ELR (cell line): Measurements from ENCODE around the gene SLC5A4.

Experiments
- DNase-seq: peaks from one replicate; pipeline ENCODE4 v3.0.0-alpha.2; 2015; ENCODE audit warnings: low read depth

Gene SLC5A4

DNA sequence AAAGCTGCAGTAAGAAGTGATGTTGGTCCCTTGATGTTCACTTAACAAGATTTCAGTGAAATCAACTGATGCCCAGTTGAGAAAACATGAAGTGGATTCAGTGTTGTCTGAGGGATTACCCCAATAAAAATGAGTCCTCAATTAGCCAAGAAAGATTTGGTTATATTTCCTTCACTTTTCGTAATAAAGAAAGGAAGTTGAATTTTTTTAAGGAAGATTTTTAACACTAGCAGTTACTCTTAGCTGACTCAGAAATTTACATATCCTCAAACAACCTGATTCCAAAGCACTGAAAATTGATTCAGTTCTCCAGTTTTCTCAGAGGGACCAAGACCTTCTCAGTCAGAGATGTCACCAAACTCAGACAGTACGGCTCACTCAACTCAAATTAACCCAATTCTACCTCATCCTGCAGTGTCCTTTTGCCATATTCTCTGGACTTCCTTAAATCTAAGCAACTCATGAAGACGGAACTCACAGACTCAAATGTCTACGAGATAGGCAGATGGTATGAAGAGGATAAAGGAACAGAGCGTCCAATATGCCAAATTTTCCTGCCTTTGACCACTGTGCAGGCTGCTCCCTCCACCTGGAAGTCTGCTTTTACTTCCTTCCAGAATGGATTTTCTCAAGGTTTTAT, 22.8 kb downstream of the SLC5A4 start:
- no peak for DNase-seq

DNA sequence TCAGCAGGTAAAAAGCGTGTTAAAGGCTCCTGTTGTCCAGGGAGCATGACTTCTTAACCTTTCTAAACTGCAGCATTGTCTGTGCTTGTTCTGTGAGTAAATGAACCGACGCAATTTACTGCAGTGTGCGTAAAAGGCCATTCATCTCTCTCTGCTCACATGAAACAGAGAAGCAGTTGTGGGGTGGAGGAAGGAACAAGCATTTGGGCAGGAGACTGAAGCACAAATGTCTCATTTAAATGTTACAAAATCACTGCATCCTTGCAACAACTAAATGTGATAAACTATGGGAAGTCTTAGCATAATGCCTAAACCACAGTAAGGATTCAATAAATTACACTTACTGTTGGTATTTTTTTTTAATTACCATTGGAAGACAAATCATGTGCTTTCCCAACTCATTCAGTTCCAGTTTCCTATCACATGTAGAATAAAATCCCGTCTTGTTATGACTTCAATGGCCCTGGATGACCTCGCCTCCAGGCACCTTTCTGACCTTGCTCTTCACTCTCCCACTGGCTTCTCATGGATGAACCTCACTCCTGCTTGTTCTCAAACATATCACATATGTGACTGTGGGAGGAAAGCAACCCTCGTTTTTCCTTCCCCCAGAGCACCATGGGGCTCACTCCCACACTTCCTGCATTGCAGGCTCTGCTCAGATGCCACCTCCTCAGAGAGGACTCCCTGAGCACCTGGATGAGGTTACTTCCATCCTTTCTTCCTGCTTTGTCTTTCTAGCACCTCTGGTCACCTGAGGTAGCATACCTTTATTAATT, 28.6 kb downstream of the SLC5A4 start:
- DNase-seq: no peak

DNA sequence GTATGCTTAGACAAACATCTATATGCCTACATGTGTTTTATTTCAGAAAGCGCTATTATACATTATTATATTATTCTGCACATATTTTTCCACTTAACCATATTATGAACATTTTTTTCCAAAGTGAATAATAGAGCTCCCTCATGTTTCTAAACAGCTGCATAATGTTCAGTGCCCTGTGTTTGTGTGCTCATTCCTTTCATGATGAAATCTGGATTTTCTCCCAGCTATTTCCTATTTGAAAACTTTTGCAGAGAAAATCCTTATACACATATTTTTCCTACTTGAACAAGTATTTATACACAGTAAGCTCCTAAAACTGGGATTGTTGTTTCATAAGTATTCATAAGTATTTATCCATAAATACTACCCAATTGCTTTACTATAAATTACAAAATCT, 32.2 kb downstream of the SLC5A4 start:
- no peak for DNase-seq

DNA sequence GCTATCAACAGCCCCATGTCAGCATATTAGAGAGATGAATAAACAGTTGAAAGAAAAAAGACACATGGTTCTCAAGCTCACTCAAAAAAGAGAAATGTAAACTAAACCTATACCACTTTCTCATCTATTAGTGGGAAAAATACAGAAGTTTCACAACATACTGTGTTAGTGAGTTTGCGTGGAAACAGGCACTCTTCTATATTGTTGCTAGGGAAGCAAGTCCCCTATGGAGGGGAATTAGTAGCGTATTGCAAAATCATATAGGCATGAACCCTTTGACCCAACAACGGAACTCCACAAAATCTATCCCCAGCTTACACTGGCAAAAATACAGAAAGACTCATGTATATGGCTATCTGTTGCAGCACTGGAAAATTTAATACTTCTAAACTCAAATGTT, 36.1 kb downstream of the SLC5A4 start:
- DNase-seq: no peak

DNA sequence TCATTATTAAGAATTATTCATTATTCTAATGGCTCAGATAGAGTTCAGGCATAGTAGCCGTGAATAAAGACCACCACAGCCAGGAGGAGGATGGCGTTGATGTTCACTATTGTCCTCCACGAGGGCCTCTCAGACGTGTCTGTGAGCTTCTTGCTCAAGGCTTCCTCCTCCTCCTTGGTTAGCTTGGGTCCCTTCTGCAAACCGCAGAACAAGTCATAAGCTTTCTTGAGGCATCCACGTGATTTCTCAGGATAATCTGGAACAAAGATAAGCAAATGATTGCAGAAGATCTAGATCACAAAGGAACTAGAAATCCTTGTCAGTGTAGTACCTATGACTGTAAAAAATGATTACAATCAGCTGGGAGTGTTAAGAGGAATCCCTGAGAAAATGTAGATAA, 36.7 kb downstream of the SLC5A4 start:
- DNase-seq: no peak

DNA sequence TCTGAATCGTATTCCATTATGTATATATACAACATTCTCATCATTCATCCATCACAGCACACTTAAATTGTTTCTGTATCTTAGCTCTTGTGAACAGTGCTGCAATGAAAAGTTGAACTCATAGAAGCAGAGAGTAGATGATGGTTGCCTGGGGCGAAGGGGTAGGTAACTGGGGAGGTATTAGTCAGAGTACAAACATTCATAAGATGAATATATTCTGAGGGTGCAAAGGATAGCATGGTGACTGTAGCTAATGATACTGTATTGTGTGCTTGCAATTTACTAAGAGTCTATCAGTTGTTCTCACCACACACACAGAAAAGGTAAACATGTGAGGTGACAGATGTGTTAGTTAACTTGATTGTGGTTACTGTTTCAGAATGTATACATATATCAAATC, 37.7 kb downstream of the SLC5A4 start:
- DNase-seq: peak; percentile 20

DNA sequence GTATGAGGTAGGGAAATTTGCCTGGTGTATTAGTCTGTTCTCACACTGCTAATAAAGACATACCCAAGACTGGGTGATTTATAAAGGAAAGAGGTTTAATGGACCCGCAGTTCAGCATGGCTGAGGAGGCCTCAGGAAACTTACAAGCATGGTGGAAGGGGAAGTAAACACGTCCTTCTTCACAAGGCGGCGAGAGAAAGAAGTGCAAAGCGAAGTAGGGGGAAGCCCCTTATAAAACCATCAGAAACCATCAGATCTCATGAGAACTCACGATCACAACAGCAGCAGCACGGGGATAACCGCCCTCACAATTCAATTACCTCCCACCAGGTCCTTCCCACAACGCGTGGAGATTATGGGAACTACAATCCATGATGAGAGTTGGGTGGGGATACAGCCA, 38.2 kb downstream of the SLC5A4 start:
- no peak for DNase-seq

DNA sequence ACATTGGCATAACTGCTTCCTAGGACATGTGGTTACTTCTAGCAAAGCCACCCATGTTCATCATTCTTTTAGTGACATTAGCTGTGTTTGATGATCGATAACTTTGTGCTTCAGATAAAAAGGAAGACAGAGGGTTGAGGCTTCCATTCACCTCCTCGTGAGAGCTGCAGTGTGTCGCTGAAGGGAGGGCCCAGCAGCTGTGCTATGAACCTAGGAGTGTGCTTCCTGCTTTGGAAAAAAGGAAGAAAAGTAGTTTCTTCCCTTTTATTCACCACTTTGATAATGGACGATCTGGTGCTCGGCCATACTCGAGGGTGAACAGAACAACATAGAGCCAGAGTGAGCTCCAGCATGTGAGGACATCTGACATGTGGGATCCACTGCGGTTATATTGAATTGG, 44.1 kb downstream of the SLC5A4 start:
- no peak for DNase-seq

DNA sequence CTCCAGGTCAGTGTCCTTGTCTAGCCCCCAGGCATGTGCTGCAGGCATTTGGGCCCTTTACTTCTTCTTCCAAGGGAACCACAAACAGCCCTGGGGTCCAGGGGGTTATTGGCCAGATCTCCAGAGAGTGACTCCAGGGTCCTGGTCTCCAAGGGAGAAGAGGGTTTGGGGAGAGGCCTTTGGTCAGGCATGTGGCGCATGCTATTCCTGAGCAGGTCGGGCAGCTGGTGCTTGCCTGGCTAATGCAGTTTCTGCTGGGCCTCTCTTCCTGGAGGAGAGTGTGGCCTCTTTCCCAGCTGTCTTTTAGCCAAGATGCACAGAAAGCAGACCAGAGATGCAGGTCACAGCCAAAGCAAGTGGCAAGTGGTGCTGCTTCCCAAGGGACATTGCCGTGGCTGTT, 46.5 kb downstream of the SLC5A4 start:
- DNase-seq: no peak

DNA sequence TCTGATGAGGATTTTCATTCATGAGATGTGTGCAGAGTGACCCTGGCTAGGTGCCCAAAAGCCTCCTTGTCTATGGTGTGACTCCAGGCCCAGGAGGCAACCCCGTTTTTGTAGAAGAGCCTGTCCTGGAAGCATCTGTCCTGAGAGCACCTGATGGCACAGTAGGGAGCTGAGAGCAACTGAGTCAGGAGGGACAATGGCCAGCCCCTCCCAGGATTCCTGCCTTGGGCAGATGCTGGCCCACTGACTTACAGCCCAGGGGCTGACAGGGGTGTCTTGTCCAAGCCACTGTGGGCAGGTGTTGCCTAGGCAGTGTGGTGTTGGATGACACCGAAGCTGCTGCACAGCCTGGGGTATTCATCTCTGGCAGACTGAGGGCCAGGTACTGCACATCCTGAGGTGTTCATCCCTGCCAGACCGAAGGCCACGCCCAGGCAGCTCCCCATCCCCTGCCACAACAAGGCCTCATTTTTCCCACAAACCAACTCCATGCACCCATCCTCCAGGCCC, 47.1 kb downstream of the SLC5A4 start:
- DNase-seq: no peak

DNA sequence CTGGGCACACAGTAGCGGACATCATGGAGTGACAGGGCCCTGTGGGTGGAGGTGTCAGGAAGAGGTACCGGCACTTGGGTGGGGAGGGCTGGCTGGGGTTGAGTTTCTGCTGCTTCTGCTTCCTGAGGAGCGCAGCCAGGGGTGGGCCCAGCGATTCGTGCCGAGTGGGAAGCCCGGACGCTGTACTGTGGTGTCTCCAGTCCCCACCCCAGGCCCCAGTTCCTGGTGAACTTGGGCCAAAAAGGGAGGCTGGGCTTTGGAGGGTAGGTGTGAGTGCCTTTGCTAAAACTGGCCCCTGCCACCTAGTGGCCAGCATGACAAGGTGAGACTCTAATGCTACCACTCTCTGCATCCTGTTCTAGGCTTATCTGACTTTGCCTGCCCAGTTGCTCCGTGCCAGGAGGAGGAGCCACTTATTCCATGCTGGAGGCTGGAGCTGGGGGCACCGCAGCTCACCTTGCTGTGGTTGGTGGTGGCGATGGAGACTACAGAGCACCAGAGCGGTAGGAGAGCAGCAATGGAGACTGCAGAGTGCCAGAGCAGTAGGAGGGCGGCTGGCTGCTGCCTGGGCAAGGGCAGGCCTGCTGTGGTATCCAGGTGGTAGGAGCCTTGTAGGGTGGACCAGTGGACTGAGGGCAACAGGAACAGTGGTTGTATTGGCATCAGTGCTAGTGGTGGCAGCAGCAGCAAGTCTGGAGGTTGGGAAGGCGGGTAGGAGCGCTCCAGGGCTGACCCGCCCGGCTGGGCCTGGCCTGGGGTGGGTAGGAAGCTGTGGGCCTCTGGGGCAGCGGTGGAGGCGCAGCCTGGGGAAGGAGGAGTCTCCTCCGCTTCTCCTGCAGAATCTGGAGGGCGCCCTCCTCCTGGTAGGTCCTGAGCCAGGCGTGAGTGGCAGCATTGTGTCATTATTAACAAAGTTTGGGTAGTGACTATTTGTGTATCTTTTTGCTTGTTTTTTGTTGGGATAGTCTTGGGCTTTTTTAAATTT, 48.1 kb downstream of the SLC5A4 start:
- peak; percentile 44 for DNase-seq

DNA sequence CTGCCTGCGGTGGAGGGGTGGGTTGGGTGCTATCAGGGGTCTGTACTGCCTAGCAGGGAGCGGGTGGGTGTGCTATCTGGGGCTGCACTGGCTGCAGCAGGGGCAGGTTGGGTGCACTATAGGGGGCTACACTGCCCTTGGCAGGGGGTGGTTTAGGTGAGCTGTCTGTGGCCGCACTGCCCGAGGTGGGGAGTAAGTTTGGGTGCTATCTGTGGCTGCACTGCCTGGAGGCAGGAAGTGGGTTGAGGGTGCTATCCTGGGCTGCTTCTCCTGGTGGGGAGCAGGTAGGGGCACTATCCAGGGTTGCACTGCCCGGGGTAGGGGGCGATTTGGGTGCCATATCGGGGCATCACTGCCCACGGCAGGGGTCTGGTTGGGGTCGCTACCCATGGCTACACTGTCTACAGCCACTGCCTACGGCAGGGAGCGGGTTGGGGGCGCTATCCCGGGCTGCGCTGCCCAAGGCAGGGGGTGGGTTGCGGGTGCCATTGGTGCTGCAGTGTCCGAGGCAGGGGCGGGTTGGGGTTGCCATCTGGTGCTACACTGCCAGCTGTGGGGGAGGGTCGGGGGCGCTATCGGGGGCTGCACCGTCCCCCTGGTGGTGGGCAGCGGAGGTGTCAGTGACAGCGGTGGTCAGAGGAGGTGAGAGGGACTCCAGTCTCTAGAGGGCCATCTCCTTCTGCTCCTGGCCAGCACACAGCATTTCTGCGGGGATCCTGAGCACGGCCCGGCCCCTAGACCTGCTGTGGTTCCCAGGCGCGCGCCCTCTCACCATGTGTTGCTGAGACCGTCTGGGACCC, 49.0 kb downstream of the SLC5A4 start:
- DNase-seq: no peak

DNA sequence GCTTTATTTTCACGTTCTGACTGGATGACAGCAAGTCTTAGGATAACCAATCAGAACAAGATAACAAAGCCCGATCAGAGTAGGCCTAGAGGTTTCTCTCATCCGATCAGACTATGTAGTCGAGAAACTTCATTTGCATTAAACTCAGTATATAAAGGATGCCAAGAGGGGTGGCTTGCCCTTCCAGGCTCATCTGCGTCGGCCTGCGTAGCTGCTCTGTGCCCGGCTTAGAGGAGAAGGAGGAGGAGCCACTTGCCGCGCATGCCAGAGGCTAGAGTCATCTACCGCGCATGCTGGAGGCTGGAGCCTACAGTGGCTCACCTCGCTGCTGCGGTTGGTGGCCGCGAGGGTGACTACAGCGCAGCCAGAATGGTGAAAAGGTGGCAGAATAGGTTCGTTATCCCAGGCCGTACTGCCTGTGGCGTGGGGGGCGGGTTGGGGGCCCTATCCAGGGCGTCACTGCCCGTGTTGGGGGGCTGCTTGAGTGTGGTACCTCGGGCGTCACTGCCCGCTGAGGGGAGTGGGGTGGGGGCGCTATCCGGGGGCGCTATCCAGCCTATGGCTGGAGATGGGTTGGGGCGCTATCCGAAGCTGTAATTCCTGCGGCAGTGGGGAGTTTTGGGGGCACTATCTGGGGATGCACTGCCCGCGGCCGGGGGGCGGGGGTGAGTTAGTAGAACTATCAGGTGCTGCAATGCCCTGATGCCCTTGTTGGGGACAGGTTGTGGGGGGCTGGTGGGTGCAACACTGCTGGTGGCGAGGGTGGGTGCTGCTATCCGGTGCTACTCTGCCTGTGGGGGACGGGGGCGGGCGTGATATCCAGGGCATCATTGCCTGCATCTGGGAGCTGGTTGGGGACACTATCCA, 50.1 kb downstream of the SLC5A4 start, which contains the start of gene RFPL2:
TSS of gene RFPL2 (minus strand) at position 218 of the 867 bp plus-strand sequence. CDS start 2,622 bp downstream, outside the sequence.
- DNase-seq: peak; percentile 58

DNA sequence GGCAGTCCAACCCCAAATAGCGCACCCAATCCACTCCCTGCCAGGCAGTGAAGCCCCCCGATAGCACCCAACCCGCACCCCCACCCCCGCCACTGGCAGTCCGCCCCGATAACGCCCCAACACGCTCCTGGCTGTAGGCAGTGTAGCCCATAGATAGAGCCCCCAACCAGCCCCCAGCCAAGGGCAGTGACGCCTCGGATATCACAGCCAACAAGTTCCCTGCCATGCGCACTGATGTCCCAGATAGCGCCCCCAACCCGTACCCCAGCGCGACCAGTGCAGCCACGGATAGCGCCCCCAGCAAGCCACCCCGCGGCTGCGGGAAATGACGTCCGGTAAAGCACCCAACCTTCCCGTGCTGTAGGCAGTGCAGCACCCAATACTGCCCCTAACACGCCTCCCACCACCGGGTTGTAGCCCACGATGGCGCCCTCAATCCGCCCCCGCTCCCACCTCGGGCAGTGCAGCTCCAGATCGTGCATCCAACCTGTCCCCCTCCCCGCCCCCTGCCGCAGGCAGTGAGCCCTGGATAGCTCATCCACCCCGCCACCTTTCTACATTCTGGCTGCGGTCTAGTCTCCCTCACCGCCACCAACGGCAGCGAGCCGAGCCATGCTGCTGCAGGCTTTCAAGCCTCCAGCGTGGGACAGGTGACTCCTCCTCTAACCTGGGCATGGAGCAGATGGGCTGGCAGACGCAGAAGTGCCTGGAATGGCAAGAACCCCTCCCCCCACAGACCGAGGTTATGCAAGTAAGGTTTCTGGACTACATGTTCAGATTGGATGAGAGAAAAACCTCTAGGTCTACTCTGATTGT, 50.9 kb downstream of the SLC5A4 start:
- no peak for DNase-seq

DNA sequence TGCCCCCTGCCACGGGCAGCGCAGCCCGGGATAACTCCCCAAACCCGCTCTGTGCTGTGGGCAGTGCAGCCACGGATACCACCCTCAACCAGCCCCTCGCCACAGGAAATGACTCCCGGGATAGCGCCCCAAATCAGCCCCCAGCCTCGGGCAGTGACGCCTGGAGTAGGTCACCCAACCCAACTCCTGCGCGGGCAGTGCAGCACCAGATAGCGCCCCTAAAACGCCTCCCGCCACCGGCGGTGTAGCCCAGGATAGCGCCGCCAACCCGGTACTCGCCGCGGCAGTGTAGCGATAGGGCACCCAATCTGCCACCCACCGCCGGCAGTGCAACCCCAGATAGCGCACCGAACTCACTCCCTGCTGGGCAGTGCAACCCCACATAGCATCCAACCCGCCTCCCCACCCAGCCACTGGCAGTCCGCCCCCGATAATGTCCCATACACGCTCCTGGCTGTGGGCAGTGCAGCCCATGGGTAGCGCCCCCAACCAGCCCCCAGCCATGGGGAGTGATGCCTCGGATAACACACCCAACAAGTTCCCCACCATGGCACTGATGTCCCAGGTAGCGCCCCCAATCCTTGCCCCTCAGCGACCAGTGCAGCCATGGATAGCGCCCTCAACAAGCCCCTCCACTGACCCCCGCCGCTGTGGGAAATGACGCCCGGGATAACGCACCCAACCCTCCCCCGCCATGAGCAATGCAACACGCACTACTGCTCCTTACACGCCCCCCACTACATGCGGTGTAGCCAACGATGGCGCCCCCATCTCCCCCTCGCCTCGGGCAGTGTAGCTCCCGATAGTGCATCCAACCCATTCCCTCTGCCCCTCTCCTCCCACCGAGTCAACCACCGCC, 51.7 kb downstream of the SLC5A4 start:
- DNase-seq: no peak

DNA sequence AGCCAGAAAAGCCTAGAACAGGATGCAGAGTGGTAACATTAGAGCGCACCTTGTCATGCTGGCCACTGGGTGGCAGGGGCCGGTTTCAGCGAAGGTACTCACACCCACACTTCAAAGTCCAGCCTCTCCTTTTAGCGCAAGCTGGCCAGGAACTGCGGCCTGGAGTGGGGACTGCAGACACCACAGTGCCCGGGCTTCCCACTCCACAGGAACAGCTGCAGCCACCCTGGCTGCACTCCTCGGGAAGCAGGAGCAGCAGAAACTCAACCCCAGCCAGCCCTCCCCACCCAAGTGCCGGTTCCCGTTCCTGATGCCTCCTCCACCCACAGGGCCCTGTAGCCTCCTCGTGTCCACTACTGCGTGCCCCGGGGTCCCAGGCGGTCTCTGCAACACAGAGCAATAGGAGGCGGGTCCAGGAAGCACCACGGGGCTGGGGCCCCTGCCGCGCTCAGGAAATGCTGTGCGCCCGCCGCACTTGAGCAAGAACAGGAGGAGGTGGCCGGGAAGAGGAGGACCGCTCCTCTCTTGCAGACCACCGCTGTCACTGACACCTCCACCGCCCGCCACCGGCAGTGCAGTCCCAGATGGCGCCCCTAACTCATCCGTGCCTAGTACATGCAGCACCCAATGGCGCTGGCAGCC, 52.5 kb downstream of the SLC5A4 start:
- DNase-seq: peak; percentile 58

DNA sequence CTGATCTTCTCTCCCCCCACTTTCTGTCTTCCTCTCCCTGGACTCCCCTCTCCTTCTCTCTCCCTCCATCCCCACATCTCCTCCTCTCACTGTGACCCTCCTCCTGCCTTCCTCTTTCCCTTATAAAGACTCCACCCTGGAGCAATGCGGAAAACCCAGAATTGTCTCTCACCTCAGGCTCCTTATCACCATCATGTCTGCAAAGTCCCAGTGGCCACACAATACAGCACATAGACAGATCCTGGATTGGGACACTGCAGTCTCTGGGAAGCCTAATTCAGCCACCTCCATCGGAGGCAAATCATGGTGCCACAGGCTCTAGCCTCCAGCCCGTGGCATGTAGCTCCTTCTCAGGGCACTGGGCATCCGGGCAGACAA, 53.0 kb downstream of the SLC5A4 start:
- no peak for DNase-seq

DNA sequence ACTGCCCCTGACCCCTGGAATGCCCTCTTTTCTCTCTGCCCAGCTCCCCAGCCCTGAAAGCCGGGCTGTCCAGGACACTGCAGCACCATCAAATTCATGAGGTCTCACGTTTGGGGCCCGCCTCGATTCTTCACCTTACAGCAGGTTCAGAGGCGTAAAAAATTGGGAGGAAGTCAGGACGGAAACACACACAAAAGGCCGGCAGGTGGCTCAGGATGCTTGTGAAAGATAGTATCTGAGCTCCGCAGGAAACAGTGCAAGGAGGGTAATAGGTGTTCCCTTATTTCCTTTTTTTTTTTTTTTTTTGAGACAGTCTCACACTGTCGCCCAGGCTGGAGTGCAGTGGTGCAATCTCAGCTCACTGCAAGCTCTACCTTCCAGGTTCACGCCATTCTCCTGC, 54.4 kb downstream of the SLC5A4 start:
- DNase-seq: no peak
